DND-41 (cell line): Measurements from ENCODE around the gene ANKRD11.

Source experiments
- EZH2 ChIP-seq: IDR thresholded peaks from 3 replicates; pipeline ENCODE4 v1.6.1; 2012; ENCODE audit warnings: borderline replicate concordance, low read depth, mild to moderate bottlenecking, moderate library complexity, low read length, inconsistent platforms; ENCODE audit not compliant: severe bottlenecking
- TF ChIP-seq, protein P1 (sequence below): IDR thresholded peaks from 2 replicates; pipeline ENCODE4 v1.5.1; 2012; ENCODE audit warnings: borderline replicate concordance, low read length, moderate library complexity, mild to moderate bottlenecking; ENCODE audit not compliant: poor library complexity, severe bottlenecking; ENCODE audit errors: extremely low read depth

DNA sequence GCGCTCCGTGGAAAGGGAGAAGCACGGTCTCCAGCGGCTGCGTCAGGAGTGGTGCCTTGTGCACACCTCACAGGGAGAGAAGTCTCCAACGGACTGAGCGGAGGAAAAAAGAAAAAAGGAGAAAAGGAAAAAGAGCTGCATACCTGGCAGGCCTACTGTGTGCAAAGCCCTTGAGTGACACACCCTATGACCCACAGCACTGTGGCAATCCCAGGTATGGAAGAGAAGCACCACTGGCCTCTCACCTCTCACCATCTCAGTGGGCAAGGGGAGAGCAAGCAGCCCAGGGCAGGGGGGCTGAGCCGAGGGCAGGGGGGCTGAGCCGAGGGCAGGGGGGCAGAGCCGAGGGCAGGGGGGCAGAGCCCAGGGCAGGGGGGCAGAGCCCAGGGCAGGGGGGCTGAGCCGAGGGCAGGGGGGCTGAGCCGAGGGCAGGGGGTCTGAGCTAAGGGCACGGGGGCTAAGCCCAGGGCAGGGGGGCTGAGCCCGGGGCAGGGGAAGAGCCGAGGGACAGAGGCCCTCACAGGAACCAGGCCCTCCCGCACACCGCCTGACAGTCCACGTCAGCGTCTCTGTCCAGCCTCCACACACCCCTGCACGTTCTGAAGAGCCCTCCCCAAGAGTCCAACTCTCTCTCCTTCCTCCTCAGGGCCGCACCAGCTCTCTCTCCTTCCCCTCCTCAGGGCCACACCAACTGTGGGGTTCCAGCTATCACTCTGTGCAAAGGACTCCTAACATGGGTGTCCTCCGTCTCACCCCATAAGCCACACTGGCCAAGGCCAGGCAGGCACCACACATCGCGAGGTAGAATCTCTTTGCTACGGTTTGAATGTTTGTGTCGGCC, 167.0 kb downstream of the ANKRD11 start:
- TF ChIP-seq, protein P1, sequence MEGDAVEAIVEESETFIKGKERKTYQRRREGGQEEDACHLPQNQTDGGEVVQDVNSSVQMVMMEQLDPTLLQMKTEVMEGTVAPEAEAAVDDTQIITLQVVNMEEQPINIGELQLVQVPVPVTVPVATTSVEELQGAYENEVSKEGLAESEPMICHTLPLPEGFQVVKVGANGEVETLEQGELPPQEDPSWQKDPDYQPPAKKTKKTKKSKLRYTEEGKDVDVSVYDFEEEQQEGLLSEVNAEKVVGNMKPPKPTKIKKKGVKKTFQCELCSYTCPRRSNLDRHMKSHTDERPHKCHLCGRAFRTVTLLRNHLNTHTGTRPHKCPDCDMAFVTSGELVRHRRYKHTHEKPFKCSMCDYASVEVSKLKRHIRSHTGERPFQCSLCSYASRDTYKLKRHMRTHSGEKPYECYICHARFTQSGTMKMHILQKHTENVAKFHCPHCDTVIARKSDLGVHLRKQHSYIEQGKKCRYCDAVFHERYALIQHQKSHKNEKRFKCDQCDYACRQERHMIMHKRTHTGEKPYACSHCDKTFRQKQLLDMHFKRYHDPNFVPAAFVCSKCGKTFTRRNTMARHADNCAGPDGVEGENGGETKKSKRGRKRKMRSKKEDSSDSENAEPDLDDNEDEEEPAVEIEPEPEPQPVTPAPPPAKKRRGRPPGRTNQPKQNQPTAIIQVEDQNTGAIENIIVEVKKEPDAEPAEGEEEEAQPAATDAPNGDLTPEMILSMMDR: no peak
- no peak for TF ChIP-seq EZH2
